ENCODE results near the gene CLEC20A. TPM values are rescaled to one million over a fixed set of nuclear protein-coding genes. Genes with fewer than 3 reads are reported as not detected.

Gene CLEC20A
- total RNA-seq, 1 donor from 2014 or later: not detected

DNA sequence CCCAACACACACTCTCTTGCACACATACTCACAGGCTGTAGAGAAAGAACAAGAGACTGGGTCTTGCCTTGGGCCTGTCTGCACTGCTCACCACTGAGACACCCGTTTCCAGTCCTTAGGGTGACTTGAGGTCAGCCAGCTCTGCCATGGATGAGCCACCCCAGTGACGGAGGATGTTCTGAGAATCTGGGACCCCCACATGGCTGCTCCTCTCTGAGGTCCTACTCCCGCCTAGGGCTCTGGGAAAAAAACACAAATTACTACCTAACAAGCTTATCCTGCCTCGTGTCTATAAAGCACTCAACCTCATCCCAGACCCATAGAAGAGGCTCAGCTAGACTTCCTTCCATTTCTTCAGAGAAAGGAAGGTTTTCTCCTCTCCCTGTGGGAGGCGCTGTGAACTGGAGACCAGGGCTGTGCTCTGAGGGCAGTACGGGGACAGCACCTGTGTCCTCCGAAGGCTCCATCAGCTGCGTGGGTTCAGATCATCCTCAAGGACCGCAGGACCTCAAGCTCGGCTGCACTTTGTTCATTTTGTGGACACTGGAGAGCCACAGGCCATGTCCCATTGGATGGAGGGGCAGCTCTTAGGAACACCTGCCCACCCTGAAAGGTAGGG is 4.3 kb upstream of the CLEC20A start:
- no peak for DNase-seq (ENCODE audit: low spot score)

DNA sequence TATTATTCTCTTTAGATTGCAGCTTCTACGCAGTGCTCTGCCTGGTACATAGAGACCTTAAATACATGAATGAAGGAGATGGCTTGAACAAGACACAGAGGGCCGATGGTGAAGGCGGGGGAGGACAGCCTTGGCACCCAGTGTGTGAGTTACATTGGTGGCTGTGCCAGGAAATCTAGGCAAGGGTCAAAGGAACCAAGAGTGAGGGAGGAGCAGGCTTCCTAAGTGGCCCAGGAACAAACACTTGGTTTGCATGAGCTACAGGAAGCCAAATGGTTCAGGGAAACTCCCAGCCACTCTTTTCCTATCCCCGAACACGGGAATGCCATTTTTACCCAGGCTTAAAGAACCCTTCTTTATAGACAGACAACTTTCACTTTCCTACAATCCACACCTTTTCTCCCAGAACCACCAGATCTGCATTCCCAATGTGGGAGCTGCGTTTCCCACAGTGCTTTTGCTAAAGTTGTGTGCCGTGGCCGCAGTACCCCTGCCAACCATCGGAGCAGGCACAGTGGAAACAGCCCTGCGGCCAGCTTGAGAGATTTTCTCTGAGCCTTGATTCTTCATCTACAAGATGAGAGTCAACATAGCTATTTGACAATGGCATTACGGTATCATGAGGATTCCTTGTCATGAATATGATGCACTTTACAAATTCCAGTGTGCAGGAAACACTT is 3.5 kb upstream of the CLEC20A start:
- DNase-seq (ENCODE audit: low spot score): no peak

DNA sequence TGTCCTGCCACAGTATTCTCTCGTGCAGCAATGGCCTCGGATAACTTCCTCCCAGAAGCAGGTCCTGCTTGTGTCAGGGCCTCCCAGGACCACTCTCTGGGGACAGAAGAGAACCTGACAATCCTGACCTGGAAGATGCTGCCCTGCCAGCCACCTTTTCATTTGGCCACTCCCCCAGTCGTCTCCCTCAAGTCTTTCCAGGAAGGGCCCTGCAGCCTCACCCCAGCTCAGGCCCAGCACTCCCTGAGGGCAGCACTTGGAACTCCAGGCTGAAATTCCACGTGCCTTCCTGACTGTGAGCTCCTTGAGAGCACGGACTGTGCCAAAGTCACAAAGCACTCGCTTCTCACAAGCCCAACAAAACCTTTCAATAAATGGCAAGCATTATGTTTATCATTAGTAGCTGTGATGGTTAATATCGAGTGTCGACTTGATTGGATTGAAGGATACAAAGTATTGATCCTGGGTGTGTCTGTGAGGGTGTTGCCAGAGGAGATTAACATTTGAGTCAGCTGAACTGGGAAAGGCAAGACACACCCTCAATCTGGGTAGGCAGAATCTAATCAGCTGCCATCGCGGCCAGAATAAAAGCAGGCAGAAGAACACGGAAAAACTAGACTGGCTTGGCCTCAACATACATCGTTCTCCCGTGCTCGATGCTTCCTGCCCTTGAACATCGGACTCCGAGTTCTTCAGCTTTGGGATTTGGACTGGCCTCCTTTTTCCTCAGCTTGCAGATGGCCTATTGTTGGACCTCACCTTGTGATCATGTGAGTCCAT is 2.3 kb upstream of the CLEC20A start:
- DNase-seq (ENCODE audit: low spot score): no peak

DNA sequence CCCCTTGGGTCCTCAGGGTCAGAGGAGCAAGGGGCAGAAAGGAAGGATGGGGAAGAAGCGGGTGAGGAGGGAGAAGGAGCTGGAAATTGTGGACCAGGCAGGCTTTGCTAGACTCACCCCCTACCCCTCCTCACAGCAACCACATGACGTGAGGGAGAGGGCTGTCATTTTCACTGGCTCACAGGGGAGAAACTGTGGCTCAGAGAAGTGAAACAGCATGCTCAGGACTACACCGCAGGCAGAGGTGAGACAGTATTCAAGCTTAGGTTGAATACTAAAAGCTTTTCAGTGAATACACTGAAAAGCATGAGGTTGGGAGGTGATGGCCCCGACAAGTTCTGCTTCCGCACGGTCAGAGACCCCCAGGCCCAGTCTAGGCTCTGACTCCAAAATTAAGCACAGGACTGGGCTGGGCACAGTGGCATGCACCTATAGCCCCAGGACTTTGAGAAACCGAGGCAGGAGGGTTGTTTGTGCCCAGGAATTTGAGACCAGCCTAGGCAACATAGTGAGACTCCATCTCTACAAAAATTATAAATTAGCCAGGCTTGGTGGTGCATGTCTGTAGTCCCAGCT is 1.2 kb upstream of the CLEC20A start:
- no peak for DNase-seq (ENCODE audit: low spot score)

DNA sequence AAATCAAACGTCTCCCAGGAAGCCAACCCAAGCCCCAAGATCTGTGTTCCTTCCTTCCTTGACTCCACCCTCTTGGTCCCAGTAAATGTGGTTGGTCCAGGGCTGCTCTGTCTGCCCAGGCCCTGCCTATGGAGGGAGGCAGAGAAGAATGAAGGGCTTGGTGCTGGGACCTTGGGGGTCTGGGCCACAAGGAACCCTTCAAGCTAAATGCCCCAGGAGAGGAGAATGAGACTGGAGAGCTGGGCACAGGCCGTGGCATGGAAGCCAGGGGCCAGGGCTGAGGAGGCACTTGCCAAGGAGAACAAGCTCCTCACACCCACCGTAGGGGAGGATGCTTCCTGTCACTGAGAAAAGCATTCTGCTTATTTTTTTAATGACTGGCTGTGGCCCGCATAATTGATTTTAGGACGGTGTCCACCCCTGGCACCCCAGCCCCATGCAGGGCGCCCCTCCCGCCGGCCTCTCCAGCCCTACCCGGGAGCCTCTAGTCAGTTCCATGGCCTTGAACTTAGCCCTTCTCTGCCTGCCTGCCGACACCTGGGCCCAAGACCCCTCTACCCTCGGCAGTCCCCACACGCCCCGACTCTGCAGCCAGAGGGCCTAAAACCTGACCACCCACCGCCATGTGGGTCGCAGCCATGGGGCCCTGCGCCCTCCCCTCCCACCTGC is 889 bp downstream of the CLEC20A start:
- no peak for DNase-seq (ENCODE audit: low spot score)

DNA sequence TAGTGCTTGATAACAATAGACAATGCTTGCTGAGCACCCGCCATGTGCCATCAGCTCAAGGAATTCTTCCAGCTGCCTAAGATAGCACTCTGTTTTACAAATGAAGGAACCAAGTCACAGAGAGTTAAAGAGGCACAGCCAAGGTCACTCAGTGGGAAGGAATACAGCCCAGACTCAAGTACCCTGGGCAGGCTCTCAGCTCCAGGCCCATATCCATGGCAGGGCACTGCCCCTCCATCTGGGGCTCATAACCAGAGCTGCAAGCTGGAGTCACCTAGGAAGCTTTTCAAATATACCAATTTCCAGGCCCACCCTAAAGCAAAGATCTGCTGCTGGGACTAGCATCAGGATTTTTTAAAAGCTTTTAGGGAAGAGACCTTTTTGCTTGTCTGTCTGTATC is 1.6 kb downstream of the CLEC20A start:
- no peak for DNase-seq (ENCODE audit: low spot score)

DNA sequence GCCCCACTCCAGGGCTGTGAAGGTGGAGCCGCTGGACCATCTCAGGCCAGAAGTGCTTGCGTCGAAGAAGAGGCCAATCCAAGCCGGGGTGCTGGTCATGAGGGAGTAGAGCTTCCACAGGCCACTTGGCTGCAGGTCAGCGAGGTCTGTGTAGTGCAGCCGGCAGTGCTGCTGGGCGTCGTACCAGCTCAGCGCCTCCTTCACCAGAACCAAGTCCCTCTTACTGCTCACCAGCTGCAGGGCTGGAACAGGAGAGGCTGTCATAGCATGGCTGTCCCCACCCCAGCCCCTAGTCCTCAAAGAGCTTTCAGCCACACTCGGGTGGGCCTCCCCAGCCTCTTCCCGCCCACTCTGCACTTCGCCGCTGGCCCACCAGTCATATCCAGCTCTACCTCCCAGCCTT is 2.2 kb downstream of the CLEC20A start:
- DNase-seq (ENCODE audit: low spot score): no peak

DNA sequence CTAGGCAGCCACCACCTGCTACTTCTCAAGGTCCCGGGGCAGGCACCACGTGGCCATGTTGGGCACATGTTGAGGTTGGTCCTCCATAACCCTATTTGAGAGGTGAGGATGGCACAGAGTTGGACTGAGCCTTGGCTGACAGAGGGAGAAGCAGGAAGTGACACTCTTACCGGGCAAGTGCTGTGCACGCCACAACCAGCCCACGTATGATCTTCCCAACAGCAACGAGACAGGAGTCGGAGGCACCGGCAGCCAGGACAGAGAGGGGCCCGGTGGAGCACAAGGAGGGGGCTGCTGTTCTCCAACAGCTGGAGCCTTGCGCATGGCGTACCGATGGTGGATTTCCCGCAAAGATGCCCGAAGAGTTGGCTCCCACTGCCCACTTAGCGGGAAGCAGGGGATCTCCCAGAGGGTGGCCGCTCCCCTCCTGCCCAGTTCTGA is 3.4 kb downstream of the CLEC20A start:
- no peak for DNase-seq (ENCODE audit: low spot score)

DNA sequence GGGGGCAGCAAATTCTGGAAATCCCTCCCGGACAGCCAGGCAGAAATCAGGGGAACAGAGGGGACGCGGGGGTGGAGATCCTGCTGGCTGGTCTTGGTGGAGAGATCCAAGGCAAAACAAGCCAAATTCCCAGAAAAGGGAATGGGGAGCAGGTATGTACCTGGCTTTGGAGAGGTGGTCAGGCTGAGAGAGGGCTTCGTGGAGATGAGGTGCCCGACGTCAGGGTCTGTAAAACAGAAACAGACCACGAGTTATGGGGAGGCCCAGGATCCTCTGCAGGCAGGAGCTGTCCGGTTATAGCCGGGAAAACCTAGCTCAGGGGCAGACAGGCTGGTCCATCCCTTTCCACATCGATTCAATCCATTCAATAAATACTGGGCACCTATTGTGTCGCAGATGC is 4.4 kb downstream of the CLEC20A start:
- no peak for DNase-seq (ENCODE audit: low spot score)

DNA sequence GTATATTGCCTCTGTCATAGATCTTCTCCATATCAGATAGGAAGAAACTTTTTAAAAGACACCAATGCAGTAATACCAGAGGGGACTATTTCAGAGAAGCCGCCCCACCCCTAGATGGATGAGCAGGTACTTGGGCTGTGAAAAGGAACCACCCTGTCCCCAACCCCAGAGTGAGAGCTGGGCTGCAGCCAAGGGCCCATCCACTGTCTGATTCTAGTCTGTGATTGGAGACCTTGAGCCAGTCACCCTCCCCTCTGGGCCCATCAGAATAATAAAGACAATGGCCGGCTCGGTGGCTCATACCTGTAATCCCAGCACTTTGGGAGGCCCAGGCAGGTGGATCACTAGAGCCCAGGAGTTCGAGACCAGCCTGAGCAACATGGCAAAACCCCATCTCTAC is 5.0 kb downstream of the CLEC20A start:
- no peak for DNase-seq (ENCODE audit: low spot score)

DNA sequence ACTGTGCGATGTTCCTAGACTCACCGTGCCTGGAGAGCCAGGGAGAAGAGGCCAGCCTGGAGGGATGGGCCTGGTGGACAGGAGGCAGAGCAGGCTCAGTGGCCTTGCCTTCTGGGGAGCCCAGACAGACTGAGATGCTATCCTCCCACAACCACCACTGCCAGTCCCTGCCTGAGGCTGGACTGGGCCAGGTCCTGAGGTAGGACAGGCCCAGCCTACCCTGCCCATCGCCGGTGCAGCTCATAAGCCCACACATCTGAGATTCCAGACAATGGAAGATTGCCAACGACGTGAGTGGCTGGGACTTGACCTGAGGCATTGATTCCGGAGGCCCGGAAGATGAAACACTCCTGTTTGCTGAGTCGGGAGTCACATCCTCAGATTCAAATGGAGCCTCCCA is 5.8 kb downstream of the CLEC20A start:
- DNase-seq (ENCODE audit: low spot score): no peak

DNA sequence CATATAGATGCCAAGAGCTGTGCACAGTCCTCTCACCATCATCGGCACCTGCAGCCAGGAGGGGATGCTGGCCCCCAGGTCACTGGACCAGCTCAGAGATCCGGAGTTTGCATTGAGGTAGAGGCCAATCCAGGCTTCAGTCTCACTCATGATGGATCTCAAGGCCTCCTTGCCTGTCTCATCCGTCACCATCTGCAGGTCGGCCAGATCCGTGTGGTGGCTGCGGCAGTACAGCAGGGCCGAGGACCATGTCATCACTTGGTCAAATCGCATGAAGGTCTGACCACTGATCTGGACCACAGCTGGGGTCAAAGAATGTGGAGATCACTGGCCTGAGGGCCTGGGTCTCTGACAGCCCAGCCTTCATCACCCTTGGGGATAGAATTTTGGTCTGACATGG is 6.6 kb downstream of the CLEC20A start:
- no peak for DNase-seq (ENCODE audit: low spot score)

DNA sequence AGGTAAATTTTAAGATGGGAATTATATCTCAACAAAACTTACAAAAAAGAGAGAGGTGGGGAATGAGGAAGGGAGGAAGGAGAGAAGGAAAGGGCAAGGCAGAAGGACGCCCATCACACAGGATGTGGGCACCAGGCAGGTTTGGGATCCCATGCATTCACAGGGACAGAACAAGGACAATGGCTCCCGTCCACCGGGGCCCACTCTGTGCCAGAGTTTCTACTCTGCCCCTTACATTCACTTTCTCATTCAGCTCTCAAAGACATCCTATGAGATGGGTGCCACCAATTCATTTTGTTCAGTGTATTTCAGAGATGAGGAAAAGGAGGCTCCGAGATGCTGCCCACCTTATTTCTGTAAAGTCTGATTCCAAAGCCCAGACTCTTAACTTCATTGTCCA is 7.4 kb downstream of the CLEC20A start:
- DNase-seq (ENCODE audit: low spot score): no peak

DNA sequence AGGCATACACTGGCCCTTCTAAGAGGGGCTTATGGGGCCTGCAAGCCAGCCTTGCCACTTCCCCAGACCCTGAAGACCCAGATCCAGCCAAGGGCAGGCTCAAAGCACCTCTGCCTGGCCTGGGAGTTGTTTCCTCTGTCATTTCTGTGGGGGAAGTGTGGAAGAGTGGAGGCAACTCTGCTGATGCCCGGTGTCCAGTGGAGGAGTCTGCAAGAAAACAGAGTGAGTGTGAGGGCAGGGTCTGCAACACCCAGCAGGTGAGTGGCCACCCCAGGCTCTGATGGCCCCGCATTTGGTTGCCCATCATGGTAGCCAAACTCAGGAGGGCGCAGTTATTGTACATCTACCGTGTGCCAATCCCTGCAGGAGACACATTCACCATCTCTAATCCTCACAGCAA is 8.4 kb downstream of the CLEC20A start:
- no peak for DNase-seq (ENCODE audit: low spot score)

DNA sequence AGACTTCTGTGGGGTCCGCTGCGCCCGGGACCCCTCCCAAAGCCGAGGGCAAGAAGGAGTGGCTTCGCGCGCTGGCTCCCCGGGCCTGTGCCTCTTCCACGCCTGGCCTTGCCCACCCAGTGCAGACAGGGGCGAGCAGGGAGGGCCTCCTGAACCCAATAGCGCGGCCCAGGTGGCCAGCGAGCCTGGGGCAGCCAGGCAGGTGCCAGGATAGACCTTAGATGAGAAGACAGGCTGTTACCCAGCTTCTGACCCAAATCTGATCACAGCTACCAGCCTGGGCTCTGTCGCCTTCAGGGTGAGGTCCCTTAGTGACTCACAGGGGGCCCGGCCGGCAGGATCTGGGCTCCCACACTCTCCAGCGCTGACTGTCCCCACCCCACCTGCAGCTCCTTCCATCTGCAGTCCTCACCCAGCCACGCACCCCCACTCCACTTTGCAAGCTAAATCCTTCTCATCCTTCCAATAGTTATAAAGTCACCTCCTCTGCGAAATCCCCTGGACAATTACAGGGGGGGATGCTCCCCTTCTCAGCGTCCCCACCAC is 9.6 kb downstream of the CLEC20A start:
- DNase-seq (ENCODE audit: low spot score): no peak

DNA sequence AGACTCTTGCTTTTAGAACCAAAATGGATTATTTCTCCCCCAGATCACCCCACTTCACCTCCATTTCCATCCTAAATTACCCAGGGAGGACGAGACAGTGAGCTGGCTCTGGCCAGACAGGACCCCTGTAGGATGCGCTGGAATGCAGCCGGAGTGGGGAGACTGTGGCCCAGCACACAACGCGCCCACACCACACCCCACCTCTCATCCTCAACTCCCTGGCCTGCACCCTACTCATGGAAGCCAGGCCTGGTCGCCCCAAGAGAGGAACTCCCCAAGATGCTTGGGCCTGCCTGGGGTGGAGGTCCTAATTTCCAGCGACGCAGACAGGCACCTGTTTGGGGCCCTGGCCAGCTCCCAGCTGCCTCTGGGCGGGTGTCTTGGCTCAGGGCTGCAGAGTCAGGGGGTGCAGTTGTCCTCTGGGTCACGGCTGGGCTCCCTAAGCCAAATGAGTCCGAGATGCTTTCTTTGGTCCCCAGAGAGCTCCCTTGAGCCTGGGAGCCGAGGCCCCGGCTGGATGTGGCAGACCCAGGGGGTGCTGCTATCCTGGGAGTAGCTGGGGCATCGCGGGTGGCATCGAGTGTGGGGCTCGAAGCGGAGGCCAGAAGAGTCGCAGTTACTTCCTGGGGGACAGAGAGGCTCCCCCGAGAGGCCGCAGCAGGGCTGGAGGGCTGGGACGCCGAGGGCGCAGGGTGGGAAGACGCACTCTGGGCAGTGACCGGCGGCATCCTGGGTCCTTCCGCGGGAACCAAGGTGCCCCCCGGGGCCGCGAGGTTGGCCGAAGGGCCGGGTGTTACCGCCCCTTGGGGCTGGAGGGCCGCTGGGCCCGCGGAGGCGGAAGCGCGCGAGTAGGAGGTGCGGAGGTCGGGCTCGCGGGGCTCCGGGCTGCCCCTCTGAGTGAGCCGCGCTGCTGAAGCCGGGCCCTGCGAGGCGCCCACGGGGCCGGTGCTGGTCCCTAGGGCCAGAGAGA is 10.4 kb downstream of the CLEC20A start:
- peak; percentile 22 for DNase-seq (ENCODE audit: low spot score)

DNA sequence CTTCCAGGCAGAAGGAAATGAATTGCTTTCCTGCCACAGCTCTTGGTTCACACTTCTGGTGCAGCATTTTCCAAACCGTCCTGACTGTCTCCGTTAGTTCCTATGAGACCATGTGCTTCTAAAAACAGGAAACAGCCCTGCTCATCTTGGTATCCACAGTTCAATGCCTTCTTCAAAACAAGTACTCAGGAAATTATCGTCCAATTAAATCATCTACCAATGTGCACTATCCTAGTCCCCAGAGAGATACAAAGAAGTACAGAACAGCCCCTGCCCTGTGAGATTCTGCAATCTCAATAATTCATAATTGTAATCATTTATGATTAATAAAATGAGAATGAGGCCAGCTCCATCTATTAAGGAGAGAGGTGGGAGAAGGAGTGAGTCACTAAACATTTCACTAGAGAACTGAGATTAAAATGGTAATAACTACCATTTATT is 11.2 kb downstream of the CLEC20A start:
- DNase-seq (ENCODE audit: low spot score): no peak

DNA sequence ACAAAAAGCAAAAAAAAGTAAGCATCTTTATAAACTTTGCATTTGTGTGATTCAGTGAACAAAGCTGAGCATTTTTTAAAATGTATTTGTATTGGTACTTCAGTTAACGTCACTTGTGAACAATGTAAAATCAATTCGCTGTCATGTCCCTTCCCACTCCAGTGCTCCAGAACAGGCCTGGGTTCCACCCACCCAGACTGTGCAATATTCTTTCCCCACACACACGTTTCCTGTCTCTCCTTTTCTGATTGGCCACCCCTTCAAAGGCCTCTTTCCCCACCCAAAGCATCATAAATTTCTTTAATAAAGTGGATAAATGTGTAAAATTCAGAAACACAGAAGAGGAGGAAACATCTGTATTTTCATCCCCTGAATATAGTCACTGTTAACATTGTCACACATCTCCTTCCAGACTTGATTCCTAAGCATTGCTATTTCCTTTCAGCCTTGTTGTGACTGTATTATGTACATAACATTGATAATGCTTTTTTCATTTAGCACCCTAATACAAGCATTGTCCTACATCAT is 12.0 kb downstream of the CLEC20A start:
- DNase-seq (ENCODE audit: low spot score): peak; percentile 13

DNA sequence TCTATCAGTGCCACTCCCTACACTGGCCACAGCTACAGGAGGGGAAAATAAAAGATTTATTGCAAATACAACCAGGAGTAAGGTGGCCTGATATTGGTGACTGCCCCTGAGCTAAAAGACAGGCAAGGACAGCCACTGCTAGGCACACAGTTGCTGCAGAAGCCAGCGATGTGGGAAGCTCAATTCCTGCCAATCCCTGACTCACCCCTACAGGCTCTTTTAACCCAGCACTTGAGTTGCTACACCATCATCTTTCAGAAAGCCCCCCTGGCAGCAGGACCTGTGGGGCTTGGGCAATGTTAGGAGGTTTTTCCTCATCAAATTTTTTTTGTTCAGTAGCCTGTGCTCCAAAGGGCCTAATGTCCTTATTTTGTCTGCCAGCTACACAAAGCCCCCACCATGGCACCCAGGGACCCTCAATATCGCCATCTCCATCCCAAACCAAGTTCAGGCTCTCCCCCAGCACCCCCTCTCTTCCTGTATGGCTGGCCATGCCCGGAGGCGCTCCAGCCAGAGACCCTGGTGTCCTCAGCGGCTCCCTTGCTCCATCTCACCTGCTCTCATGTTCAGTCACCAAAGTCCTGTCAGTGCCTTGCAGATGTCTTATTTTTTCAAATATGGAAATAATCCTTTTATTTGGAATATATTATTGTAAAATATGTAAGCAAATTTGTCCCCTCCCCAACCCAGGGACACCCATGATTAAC is 13.4 kb downstream of the CLEC20A start:
- no peak for DNase-seq (ENCODE audit: low spot score)
